Measurements from ENCODE around the gene RASD2.

Gene RASD2

DNA sequence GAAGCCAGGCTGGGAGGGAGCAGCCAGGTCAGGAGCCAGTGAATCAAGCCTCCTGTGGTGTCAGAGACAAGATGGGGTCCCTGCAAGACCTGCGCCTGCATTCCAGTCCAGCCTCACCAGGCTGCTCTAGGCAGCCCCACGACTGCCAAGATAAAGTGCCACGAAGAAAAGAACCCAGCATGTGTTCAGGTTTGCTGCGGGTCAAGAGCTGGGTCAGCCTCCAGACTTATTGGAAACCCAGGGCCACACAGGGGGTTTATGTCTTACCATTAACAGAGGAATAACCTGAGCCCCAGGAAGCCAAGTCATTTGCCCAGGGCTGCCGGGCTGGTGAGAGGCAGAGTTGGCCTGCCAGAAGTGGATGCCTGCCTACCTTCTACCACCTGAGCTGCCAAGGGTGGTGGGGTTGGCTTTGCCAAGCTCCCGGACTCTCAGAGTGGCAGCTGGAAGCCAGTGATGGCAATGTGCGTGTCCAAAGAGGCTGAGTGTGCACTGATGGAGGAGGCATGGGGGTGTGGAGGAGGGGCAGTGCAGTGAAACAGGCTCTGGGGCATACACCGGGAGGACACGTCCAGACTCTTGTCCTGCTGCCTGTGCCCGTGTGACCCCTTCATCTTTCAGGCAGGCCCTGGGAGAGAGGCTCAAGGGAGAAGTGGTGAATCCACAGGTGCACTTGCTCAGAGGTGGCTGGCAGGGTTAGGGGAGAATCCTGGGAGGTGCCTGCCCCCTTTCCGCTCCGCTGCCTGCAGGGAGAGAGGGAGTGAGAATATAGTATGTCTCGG is 1.7 kb downstream of the RASD2 start:
- no peak for DNase-seq

DNA sequence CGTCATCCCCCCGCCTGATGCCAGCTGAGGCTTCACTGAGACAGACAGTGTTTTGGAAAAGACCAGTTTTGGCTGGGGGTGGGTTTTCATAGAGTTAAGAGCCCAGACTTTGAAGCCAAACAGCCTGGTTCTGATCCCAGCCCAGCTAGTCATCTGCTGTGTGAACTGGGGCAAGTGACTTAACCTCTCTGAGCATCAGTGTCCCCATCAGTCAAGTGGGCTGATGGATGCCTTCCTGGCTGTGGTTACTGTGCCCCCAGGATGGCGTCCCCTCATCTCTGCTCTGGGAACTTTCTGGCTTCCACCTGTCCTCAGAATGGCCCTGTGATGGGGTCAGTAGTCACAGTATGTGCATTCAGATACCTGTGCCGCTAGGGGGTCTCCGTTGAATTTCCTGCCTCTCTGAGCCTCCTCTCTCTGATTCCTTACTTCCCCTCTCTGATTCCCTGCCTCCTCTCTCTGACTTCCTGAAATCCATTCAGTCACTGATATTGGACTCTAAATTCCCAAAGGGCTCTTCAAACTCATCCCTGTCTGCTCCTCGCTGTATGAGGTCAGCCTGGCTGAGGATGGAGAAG is 2.4 kb downstream of the RASD2 start:
- no peak for DNase-seq

DNA sequence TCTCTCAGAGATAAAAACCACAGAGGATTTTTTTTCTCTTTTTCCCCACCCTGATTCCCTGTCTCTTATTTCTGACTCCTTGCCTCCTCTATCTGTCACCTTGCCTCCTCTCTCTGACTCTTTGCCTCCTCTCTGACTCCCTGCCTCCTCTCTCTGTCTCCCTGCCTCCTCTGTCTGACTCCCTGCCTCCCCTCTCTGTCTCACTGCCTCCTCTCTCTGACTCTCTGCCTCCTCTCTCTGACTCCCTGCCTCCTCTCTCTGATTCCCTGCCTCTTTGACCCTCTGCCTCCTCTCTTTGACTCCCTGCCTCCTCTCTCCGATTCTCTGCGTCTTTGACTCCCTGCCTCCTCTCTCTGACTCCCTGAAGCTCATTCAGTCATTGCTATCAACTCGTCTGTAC is 3.1 kb downstream of the RASD2 start:
- no peak for DNase-seq

DNA sequence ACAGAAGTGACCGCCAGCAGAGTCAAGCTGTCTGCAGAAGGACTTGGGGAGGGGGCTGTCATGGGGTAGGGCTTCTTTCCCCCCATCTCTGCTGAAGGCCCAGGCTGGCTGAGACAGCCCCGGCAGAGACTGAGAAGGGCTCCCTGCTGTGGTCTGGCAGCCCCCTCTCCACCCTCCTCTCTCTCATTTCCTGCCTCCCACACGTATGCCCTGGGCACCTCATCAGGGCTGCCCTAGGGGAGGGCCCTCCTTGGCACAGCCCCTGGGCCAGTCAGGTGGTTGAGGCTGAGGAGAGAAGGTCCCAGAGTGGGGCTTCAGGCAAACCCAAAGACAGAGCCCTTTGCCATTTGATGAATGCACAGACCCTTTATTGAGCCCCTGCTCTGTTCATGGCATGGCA is 3.6 kb downstream of the RASD2 start:
- DNase-seq: no peak

DNA sequence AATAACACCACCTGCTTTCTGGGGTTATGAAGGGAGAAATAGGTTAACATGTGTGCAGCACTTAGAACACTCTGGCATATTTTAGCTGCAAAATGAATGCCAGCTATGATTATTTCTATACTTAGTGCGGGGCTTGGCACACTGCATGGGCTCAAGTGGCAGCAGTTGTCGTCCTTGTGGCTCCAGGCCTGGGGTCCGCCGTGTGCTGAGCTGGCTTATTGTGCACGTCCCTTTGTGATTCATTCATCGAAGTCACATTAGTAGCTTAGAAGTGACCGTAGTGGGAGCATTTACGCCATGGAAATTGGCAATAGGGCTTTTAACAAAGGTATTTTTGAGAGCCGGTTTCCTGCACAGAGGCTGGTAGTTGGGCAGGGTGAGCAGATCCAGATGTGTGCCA is 4.2 kb downstream of the RASD2 start:
- DNase-seq: no peak

DNA sequence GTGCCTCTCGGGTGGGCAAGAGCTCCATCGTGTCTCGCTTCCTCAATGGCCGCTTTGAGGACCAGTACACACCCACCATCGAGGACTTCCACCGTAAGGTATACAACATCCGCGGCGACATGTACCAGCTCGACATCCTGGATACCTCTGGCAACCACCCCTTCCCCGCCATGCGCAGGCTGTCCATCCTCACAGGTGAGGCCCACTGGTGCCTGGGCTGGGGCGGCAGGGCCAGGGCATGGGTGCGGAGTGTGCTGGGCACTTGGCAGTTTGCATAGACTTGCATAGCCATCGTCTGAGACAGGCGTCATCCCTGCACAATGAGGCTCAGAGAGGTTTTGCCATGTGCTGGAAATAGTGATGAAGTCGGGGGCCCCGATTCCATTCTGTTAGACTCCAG is 6.3 kb downstream of the RASD2 start:
- no peak for DNase-seq

DNA sequence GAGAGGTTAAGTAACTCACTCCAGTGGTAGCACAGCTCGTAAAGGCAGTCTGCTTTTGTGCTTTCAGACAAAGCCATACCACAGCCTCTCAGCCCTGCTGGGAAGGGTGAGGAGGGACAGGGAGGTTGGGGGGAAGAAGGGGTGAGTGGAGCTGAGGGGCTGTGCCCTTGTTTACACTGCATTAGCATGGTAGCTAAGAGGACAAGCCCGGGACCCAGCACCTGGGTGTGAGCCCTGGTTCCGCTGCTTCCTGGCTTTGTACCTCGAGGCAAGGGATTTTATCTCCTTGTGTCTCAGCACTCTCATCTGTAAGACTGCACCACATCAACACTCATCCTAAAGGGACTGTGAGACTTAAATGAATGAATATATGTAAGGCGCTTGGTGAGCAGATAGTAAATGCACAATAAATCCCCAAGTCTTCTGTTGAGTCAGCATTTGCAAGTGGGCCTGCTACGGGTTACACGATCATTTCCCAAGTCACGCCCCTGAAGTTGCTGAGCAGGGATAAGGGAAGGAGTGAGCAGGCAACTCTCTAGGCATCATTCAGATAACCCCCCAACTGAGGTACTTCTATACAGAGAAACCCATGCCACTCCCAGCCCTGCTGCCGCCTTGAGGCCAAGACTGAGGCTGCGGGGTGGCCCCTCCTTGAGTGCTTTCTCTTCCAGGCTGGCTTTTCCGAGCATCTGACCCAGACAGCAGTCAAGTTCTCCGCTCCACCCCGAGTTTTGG is 7.5 kb downstream of the RASD2 start:
- no peak for DNase-seq

DNA sequence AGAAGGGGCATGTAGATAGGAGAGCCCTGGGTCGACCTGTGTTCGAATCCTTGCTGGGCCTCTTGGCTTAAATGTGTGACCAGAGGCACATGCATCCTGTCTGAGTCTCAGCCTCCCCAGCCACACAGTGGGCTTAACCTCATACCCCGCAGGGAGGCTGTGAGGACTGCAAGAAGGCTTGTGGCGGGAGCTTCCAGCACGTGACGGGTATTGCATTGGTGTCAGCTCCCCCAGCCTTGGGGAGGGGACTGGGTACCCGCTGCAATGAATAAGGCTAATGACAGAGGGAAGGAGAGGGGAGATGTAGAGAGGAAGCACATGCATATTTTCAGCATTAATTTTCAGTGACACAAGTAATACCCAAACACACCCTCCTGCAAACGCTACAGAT is 8.1 kb downstream of the RASD2 start:
- no peak for DNase-seq

DNA sequence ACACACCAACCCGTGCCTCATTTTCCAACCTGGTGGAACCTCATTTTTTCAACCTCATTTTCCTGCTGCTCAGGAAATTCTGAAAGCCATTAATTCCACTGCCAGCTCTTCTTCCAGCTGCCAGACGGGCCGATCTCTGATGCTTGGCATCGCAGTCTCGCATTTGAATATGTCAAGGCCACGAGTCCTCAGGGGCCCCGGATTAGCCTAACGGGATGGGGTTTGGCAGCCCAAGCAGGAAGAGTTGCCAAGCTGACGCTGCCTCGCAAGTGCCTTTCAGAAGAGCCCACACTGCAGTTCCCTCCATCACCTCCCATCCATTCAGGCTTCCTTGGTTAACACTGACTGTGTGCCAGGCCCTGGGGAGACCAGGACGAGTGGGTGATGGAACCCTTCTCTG is 8.7 kb downstream of the RASD2 start:
- DNase-seq: no peak

DNA sequence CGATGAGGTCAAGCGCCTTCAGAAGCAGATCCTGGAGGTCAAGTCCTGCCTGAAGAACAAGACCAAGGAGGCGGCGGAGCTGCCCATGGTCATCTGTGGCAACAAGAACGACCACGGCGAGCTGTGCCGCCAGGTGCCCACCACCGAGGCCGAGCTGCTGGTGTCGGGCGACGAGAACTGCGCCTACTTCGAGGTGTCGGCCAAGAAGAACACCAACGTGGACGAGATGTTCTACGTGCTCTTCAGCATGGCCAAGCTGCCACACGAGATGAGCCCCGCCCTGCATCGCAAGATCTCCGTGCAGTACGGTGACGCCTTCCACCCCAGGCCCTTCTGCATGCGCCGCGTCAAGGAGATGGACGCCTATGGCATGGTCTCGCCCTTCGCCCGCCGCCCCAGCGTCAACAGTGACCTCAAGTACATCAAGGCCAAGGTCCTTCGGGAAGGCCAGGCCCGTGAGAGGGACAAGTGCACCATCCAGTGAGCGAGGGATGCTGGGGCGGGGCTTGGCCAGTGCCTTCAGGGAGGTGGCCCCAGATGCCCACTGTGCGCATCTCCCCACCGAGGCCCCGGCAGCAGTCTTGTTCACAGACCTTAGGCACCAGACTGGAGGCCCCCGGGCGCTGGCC is 11.0 kb downstream of the RASD2 start:
- no peak for DNase-seq

DNA sequence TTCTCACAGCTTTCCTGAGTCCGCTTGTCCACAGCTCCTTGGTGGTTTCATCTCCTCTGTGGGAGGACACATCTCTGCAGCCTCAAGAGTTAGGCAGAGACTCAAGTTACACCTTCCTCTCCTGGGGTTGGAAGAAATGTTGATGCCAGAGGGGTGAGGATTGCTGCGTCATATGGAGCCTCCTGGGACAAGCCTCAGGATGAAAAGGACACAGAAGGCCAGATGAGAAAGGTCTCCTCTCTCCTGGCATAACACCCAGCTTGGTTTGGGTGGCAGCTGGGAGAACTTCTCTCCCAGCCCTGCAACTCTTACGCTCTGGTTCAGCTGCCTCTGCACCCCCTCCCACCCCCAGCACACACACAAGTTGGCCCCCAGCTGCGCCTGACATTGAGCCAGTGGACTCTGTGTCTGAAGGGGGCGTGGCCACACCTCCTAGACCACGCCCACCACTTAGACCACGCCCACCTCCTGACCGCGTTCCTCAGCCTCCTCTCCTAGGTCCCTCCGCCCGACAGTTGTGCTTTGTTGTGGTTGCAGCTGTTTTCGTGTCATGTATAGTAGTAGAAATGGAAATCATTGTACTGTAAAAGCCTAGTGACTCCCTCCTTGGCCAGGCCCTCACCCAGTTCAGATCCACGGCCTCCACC is 11.7 kb downstream of the RASD2 start:
- peak; percentile 79 to 85 for DNase-seq

DNA sequence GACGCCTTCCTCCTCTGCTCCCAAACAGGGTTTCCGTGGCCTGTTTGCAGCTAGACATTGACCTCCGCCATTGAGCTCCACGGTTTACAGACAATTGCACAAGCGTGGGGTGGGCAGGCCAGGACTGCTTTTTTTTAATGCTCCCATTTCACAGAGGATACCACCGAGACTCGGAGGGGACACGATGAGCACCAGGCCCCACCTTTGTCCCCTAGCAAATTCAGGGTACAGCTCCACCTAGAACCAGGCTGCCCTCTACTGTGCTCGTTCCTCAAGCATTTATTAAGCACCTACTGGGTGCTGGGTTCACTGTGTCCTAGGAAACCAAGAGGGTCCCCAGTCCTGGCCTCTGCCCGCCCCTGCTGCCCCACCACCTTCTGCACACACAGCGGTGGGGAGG is 12.2 kb downstream of the RASD2 start:
- DNase-seq: no peak

DNA sequence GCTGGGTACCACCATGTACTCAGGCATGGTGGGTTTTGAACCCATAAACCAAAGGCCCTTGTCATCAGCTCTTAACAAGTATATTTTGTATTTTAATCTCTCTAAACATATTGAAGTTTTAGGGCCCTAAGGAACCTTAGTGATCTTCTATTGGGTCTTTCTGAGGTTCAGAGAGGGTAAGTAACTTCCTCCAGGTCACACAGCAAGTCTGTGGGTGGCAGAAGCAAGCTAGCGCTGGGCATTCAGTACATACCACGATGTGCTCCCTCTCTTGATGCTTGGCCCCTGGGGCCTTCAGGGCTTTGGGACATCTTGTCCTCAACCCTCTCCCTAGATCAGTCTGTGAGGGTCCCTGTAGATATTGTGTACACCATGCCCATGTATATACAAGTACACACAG is 12.7 kb downstream of the RASD2 start:
- no peak for DNase-seq

DNA sequence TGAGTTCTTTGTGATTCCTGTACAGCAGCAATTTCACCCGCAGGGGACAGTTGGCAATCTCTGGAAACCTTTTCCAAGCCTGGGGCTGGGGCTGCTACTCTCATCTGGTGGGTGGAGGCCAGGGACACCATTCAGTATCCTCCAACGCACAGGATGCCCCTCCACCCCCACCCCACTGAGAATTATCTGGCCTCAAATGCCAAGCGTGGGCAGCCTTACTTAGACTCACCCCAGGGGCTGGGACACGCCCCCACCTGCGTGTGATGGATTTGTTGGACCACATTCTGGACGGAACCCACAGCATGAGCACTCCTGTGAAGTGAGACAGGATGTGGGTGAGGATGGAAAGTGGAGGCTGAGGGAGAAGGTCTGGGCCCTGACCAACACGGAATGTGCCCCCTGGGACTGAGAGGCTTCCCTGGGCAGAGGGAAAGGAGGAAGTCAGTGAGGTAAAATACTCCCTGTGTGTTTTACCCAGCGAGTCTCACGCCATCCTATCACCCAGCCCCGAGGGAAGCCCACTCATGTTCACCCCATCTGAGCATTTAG is 13.7 kb downstream of the RASD2 start:
- no peak for DNase-seq

DNA sequence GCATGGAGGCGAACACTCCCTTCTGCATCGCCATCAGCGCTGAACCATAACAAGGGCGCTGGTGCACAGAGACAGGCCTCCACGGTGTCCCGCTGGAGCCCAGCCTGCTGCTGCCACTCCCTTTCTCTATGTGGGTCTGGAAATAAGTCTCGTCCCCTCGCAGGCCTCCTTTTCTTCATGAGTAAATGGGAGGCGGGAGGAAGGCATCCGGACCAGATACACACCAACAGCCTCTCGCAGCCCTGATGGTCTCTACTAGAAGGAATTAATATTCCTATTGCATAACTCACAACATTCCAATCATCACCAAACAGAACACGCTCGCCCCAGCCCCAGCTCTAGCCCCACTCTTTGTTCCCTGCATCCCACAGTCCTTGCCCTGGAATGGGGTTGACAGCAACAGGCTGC is 14.9 kb downstream of the RASD2 start:
- no peak for DNase-seq

DNA sequence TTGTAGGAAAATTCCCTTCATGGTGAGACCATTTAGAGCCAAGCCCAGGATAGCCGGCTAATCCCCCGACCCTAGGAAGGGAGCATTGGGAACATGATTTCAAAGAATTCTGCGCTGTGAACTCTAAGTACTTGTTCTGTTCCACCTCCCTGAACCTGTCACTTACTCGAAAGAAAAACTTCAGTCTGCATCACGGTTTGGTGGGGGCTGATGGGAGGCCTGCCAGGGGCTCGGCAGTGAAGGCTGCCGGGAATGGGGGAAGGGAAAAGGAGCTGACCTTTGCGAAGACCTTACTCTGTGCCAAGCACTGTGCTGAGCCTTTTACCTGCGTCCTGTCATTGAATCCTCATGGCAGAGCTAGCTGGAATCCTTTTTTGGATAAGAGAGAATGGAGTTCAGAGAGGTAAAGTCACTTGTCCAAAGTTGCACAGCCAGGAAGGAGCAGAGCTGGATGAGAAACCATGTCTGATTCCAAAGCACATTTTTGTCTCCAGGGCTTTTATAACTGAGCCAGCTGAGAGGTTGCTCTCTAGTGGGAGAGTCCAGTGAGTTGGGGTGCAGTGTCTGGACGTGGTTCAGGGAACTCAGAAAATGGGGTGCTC is 15.4 kb downstream of the RASD2 start:
- no peak for DNase-seq

DNA sequence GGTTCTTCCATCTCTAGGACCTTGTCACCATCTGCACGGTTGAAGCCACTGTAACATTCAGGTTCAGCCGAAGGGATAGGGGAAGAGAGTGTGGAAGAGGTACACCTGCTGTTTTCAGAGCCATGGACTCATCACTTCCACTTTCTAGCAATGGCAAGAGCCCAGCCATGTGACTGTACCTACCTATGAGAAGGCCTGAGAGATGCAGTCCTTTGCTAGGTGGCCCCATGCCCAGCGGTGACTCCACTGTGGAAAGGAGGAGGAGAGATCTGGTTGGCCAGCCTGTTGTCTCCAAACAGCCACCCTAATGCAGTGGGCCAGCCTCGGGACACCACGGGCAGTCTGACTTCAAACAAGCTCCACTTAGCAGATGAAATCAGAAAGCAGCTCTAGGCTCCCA is 16.0 kb downstream of the RASD2 start:
- no peak for DNase-seq

DNA sequence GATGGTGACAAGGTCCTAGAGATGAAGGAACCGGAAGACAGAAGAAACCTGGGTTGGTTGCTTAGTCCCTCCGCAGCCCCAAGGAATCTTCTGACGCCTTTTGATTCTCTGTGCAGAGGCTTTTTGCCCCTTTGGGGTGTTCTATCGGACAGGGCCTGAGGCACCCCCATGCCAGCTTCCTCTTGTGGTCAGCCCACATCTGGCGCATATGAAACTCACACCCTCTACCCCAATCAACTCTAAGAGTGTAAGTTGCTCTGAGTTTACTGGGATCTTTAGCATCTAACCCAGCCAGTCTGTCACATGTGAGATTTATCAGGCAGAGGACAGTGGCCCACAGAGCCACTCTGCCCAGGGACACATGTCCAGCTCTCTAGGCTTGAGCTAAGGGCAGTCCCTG is 17.4 kb downstream of the RASD2 start:
- DNase-seq: no peak

DNA sequence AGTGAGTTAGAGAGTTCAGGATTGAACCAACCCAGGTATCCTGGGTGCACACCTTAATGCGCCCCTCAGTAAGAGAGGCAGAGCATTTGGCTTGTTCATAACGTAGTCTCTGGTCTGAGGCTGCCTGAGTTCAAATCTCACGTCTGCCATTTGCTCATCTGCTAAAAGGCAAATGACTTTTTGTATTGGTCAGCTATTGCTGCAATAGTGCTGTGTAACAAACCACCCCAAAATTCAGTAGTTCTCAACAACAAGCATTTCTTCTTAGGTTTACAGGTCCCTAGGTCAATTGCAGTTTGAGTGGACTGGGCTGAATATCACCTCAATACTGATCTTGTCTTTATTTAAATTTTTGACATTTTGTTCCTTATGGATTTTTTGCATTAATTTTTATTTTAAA is 18.1 kb downstream of the RASD2 start:
- no peak for DNase-seq

DNA sequence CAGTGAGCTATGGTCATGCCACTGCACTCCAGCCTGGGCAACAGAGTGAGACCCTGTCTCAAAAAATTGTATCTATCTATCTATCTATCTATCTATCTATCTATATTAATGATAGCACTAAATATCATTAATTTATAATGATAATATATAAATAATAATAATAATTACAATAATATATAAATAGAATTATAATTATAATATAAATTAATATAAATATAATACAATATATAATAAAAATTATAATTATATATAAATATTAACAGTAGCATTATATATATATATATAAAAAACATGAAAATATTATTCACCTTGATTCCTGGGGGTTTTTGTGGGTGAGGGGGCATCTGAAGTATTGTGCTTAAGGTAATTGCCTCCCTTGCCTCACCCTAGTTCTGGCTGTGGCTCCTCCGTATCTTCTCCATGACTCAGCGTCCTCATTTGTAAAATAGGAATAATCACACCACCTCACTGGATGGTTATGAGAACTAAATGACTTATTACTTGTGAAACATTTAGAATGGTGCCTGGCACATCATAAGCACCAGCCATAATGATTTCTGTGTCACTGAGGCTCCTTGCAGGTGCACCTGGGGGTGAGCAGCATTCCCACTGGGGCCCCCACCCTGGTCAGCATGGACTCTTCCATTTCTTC is 18.8 kb downstream of the RASD2 start:
- no peak for DNase-seq

DNA sequence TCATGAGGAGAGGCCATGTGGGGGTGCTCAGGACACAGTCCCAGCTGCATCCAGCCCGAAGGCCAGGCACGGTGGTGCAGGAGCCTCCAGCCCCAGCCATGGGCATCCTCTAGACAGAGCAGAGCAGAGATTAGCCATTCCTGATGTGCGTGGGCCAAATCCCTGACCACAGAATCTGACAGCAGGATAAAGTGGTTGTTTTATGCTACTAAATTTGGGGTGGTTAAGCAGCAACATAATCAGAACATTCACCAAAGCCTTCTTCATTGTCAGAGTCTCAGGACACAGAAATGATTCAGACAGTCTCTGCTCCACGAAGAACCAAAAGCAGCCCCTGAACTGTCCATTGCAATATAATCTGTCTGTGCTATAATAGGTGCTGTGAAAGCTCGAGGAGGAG is 19.7 kb downstream of the RASD2 start:
- DNase-seq: no peak

DNA sequence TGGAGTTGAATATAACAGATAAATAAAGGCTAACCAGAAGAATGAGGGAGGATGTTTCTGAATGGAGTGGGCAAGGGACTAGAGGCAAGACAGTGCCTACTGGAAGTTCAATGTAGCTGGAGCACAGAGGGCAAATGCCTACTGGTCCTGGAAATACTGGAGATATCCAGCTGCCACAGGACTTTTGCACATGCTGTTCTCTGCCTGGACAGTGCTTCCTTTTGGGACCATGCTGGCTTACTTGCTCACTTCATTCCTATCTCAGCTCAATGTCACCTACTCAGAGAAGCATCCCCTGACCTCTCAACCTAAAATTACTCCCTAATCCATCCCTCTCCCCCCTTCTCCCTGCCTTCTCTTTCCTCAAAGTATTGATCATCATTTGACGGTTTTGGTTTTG is 20.2 kb downstream of the RASD2 start:
- no peak for DNase-seq

Measured in CD4-positive, alpha-beta T cell treated with Interferon alpha-2 for 1 hour (primary cell).